ENCODE results near the gene TRDMT1.
"Not testable (repeated sequence)": the region's sequence is repeated elsewhere in the genome, so short reads cannot be mapped to it uniquely, and the experiment has no call there.

Gene TRDMT1

DNA sequence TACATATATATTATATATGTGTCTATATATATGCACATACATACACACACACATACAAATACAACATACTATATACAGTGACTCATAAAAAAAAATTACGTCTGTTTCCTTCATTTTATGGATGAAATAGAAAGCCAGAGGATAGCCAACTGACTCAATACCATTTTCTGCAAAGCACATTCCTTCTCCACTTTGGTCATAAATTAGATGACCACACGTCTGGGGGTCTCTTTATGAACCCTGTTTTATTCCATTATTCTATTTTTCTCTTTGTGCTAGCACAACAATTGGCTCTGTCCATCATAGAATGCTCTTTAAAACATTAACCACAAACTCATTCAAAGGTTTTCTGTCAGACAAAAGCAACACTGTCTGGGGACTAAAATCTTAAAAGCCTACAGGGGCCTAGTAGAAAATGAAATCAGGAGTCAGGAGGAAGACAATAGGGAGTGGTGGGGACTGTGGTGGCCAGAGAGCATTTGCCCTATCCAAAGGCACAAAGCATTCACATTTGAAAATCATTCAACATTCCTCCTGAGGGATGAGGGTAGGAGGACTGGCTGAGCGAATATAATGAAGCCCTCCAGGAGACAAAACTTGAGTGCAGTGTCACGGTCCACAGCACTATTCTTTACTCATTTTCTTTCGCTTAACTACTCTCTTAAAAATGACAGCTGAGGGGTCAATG, 76.1 kb downstream of the TRDMT1 start:
- DNase-seq, result peak; percentile 21

DNA sequence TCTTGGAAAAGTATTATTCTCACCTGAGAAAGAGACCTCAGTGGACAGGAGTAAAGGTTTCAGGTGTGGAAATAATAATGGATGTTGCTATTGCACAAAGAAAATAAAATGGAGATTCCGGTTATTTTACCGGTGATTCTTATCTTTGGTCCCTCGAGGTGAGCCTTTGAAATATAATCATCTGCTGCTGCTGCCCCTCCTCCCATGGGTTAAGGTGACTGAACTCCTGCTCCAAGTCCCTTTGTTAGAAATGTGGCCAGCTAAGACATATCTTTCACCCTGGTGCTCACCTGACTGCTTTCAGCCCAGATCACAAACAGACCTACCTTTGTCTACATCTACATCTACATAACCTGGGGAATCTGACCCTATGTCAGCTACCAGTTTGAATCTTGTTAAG, 77.5 kb downstream of the TRDMT1 start:
- DNase-seq, result no peak

DNA sequence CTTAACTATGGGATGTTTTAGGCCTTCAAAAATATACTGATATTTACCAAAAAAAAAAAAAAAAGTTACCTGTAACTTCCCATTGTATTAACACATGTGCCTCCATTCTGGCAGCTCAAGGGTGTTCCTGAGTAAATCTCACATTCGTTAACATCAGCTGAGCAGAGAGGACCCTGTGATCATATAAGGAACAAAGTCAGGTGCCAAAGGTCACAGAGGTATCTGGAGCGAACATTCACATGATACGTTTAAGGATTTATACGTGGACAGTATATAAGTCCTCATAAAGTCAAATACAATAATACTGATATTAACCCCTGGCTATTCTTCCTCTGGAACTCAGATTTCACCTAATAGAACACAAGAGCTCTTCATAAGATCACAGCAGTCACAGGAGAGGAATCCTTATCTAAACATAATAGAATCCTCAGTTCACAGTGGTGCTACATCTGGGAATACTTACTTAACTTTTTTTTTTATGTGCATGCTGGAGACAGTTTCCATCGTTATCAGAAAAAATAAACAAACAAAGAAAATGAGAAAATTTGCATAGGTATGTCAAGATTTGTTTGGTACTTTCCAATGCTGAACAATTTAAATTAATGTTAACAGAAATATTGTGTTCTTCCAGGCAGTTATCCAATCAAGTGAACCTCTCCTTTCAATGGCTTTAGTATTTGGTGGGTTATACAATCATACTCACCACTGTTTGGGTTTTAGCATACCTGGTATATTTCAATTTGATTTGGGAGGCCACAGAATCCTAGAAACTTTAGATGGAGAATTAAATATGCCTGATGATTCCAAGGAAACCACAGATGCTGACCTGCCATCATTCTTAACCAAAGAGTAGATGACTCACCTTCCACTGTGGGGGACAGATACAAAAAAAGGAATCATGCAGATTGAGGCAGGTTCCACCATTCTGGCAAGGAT, 78.5 kb downstream of the TRDMT1 start:
- peak; percentile 90 for DNase-seq

DNA sequence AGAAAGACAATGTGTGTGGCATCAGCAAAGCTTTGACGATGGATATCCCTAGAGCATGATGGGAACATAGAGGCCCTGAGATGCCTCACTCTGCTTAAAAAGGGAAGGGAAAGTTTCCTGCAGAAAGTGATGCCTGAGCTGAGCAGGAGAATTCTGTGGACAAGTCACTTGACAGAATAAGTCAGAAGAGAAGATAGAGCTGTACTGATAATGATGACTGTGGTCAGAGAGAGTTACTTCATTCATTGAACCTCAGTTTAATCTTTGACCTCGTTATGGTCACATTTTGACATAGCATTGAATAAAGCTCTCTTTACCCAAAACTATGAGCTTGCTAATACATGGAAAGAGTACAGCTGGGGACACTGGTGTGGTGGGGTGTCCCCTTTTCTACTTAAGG, 79.4 kb downstream of the TRDMT1 start:
- DNase-seq, result no peak

DNA sequence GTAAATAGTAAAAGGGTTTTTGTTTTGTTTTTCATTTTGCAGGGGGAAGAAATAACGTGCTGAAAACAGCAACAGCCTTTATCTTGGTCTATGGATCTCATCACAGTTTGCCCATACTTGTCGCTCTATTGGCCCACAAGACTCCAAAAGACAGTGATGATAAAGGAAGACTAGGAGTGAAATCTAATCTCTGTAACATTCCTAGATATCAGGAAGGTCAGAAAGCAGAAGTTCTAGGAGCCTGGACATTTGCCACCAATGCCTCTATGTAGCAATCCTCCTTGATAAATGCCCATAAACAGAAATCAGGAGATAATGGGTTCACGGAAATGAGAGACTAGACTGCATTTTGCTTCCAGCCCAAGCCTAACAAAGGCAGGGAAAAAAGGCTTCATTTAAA, 80.8 kb downstream of the TRDMT1 start:
- DNase-seq, result no peak

DNA sequence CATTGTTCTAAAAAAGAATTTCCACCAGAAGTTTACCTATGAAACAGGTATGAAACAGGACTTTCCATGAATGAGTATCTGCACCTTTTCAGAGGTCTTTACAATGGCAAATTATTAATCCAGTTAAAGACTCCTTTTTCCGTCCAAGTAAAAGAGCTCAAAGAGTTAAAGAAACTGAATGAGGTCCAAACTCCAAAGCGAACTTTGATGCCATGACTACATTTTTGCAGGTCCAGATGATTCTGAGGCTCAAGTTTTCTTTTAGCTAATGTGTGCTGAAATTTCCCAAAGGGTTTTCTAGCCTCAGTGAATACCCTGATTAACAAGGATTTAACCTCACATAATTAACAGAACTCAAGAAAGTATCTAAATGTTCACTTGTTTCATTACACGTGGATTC, 81.6 kb downstream of the TRDMT1 start:
- DNase-seq, result no peak

DNA sequence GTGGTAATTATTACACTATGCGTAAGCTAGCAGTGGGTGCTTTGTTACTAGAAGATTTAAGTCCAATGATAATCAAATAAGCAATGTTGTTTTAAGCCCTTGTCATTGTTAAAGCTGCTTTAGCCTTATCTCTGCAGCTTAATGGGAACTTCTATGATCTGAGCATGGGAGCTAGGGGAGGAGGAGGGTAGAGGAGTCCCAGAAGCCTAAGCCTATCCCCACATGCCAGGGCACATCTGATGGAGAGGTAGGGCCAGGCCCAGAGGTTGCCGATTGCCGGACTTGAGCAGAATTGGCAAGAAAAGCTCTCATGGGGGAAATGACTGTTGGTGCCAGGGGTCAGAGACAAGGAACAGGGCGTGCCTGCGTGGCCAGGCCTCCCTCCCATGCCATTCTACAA, 85.3 kb downstream of the TRDMT1 start:
- DNase-seq, result no peak

DNA sequence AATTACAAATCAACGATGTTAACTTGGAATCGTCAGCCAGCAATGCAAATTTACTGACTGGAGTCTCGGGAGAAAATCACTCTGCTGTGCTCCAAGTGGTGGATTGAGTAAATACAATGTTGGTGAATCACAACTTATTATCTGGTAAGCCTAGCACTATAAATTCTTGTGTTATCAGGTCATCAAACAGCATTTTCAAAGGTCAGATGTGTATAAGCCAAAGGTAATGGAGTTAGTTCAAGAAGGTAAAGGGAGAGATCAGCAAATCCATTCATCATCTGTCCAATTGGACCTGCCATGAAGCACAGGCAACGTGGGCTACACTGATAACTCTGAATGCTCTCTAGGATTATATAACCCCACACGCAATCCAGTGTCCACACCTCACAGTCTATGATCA, 85.8 kb downstream of the TRDMT1 start:
- DNase-seq, result peak; percentile 72

DNA sequence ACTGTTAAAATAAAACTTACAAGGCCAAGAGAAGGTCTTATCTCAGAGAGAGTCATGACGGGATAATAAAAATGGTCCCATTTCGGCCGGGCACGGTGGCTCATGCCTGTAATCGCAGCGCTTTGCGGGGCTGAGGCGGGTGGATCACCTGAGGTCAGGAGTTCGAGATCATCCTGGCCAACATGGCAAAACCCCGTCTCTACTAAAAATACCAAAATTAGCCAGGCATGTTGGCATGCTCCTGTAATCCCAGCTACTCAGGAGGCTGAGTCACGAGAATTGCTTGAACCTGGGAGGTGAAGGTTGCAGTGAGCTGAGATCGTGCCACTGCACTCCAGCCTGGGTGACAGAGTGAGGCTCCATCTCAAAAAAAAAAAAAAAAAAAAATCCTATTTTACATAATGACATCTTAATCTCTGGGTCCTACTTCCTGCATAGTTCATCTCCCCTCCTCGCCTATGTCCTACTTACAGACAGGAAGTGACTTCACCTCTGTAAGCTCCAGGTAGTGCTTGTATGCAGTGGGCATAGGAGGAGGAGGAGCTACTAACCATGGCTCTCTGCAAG, 86.5 kb downstream of the TRDMT1 start:
- DNase-seq, result not testable (repeated sequence)

DNA sequence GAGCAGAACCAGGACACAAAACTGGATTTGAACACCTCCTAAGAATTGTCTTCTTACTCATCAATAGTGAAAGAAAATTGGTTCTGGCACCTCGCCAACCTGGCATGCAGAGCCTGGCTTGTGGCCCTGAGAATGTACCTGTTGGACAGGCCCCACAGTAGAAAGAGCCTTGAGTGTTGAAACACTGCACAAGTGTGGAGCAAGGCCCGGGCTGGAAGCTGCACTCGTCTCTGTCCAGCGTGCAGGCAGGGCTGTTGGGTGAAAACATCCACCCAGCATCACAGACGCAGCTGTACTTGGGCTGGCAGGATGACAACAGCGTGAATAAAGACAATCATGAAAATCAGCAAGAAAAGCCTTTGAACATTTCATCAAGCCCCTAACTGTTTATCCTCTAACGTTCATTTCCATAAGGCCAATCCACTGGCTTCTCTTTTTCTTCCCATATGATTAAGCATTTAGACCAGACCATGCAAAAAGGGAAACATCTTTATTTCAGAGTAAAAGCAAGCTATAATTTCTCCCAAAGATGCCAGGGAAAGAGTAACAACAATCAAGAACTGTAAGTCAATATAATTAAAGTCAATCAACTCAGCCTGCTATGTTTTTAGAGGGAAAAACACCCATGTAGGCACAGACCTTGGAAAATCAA, 87.5 kb downstream of the TRDMT1 start:
- DNase-seq, result peak; percentile 65

DNA sequence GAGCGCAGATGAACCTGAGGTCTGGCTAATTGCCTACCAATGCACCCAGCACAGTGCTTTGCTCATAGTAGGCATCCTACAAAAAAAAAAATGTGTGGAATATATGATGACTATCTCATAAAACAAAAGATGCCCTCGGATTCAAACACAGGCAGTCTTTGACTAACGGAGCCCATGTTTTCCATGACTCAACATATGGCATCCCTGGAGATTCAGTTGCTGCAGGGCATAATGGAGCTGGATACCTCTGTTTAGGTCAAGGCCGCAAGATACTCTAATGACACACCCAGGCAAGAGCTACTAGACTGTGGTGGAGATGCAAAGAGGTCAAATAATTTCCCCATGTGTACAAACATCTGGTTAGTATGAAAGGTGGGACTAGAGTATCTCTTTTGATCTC, 88.1 kb downstream of the TRDMT1 start:
- DNase-seq, result no peak

DNA sequence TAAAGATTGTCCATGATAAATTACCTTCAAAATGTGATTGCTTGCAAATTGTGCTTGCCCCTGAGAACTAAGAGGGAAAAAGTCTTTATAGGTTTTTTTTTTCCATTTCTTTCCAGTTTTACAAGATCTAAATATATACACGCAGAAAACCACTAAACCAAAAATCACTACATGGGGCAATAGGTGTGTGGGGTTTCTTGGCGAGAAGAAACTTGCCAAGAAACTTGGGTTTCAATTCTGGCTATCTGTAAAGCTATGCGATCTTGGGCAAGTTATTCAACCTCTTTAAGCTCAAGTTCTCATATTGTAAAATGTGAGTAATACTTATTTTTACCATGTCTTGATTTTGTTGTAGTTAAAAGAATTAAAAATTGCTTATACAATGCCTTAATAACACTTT, 88.9 kb downstream of the TRDMT1 start:
- no peak for DNase-seq

DNA sequence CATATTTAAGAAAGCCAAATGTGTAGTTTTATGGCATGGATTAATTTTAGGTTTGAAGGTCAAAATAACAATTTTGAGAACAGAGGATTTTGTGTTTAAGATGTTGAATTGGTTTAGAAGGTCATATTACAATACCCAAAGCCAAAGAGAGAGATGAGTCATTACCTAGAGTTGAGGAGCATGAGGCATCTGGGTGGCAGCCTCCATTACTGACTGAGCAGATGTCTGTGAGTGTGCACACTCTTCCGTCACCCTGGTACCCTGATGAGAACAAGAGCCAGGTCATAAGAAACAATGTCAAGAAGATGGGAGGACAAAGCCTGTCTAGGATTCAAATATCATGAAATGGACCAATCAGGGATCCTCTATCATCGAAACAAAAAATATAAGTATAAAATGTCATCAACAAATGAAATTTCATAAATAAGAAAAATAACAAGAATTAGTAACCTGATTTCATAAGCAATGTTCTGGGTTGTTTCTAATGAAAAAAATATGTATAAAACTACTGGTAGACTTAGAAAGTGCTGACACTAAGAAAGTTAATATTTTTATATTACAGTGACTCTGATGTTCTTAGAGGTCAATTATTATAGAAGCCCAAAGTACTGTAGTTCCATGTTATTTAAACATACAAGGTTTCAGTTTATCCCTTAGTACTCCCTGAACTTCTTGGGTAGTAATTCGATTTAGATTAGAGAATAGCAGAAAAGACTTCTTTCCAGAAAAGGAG, 91.8 kb downstream of the TRDMT1 start:
- peak; percentile 75 for DNase-seq

DNA sequence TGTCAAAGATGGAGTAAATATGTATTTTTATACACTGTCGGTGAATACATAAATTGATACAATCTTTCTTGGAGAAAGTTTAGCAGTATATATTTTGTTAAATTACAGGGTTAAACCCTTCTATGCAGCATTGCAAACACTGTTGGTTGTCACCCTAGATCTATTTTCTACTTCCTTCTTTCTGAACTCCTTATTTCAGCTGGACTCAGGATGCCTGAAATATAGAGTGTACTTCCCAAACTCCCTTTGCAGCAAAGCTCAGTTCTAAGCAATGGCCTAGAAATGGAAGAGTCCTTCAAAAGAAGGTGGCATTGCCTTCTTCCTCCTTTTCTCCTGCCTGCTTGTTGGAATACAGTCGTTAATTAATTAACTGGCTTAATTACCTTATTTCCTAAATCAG, 92.4 kb downstream of the TRDMT1 start:
- DNase-seq, result no peak

DNA sequence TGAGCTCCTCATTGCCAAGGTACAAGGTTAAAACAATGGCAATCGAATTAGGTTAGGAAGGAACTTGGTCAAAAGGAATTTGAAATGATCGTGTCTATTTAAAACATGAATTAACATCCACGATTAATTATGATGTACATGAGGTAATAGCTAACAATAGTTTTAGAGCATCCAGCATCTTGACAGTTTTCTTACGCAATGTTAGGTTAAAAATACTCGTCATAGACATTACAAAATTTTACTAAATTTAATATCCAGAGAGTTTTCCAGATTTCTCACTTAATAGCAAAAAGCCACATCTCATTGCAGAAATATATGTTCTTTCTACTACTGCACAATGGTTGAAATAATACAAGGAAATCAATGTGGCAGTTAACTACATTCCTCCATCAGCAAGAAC, 94.5 kb downstream of the TRDMT1 start:
- DNase-seq, result no peak

DNA sequence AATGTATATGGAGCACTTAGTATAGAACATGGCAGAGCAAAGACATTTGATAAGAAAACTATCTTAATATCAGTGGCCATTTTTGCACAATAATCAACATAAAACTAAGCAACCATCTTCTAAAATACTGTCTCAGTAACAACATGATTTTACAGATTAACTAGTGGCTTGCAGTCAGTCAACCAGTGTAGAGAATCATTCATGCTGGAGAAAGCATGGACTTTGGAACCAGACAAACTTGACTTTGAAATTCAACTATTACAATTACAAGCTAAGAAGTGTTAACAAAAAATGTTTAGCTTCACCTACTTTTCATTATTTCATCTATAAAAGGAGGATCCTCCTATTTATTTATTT, 99.6 kb downstream of the TRDMT1 start:
- DNase-seq, result no peak

DNA sequence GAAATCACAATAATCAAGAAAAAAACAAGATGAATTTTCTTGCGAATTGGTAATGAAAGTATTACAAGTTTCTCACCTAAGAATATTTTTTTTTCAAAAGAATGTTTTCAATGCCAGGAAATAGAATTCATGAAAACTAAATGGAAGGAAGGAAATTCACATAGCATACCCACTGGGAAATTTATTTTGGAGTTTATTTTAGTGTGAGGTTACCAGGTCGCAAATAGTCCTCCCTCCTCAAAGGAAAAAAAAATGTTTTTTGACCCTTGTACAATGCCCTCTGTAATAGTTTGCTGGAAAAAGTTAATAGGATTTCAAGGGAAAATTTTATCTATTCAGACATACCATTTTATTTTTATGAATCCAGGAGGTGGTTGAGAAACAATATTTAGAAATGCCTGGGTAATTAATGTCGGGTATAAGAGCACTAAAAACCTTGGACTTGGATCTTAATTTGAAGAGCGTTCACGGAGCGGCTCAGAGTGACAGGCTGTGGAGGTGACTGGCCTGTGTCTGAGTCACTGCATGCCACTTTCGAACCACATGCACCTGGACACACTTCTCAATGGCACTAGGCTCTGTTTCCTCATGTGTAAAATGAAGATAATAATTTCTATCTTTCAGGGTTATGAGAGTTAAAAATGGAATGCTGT, 100.1 kb downstream of the TRDMT1 start:
- DNase-seq, result no peak

DNA sequence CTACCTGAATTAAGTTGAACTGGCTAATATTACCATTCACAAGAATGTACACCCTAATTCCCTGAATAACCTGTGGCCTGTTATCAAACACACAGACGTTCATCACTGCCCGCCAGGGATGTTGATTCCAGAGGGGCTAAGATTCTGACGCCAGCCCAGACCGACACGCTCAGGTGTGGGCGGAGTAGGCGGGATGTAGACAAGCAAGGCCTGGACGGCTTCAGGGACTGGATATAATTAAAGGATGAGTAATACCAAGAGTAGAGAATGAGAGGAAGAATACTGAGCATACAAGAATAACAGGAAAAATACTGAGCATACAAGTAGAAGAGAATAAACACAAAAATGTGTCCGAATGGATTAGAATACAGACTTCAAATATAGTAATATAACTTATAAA, 100.9 kb downstream of the TRDMT1 start:
- no peak for DNase-seq

DNA sequence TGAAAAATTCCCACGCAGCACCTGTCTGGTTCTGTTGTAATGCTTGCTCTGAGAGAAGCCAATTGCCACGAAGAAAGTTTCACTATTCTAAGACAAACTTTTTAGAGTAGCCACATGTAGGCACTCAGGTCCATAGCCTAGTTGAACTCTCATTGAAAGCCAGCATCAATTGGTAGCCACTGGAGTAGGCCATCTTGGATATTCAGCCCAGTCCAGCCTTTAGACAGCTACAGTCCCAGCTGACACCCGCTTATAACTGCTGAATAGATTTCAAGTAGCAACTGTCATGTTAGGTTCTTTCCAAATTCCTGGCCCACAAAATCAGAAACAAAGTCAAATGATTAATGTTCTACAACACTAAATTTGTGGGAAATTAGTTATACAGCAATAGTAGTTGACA, 103.5 kb downstream of the TRDMT1 start:
- no peak for DNase-seq

Measured in fibroblast of skin of right biceps (primary cell).